ENCODE results near the gene LPO. TPM values are rescaled to one million over a fixed set of nuclear protein-coding genes. Genes with fewer than 3 reads are reported as not detected.
A peak's percentile ranks its signal among the peaks of the same experiment; 100 is the strongest.

The LPO gene
- total RNA-seq, 2 experiments from 2014 or later: not detected

DNA sequence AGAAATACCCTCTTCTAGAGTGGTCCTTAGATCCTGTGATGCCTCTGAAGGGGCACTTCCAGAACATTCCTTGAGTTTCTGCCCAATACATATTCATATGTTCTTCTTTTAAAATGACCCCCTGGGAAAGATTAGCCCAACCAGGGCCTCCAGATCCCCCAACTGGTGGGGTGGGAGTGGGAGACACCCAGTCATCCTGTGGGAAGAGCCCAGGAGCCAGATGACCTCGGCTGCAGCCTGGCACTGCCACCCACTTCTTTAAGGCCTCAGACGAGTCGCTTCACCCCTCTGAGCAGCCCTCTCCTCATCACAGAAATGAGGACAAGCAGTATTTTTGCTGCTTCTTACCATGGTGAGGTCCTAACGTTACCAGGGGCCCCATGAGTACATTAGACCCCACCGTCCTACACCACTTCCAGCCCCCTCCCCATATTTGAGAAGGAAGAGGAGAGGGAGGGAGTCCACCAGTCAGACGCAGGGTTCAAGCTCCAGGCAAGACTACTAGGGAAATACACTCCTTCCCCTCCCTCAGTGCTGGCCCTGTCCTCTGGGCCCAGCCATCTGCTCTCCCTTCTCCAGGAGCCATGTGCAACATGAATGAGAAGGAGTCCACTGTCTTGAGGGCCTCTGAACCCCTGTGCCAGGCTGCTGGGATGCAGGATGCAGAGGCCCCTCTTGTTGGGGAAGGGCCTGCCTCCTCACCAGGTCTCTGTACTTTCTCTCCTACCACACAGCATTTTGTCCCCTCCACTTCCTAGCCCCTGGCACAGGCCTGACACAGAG lies 30.6 kb downstream of the LPO start:
- ChIA-PET CTCF (no interaction called here), POLR2A (no interaction called here)
- Mint-ChIP-seq H3K4me3 (no peak overlapping the region), H3K36me3 (ENCODE audit: low read depth) (no peaks in the 10 kb centered on the region), H3K27ac (no peak overlapping the region), H3K27me3 (peaks cover 15% of the 10 kb centered on the region), H3K4me1 (ENCODE audit: low read depth) (no peaks in the 10 kb centered on the region), H3K9me3 (no peaks in the 10 kb centered on the region)
- no peak for DNase-seq
- no peak for ATAC-seq
- TF ChIP-seq CTCF (IDR thresholded peaks at IDR 0.05): no peak
- intact Hi-C loops (cut with micrococcal nuclease): no loop called here

DNA sequence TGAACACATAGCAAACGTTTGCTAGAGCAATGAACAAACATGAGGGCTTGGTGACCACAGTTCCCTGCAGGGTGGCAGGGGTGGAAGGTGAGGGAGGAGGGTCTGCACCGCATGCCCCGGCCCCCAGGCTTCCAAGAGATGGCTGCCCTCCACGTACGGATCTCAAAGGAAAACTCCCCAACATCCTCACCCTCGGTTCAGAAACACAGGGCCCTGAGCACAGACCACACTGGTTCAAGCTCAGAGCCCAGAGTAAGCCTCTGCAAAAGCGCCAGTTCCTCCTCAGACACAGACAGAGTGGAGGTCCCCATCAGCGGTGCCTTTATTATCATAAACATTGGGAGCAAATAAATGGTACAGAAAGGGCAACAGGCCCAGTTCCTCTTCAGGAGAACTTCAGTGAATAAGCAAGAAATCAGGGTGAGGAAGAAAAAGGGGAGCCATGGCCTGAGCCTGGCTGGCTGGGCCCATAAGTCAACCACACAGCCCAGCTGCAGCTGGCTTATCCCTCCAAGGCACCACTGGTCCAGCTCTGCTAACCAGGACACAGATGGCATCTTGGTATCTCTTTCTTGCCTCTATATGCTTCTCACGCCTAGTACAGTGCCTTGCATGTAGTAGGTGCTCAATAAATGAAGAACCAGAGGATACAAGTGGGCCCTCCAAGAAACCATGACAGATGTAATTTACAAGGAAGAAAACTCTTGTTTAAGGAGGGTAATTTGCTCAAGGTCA lies 31.3 kb downstream of the LPO start:
- Mint-ChIP-seq H3K27me3 (peaks cover 9% of the 10 kb centered on the region), H3K4me1 (ENCODE audit: low read depth) (no peaks in the 10 kb centered on the region), H3K4me3 (no peak overlapping the region), H3K9me3 (no peaks in the 10 kb centered on the region), H3K36me3 (ENCODE audit: low read depth) (no peaks in the 10 kb centered on the region), H3K27ac (no peak overlapping the region)
- POLR2A ChIA-PET: no interaction called here
- CTCF ChIA-PET: no interaction called here
- DNase-seq: no peak
- ATAC-seq: no peak
- intact Hi-C loops (cut with micrococcal nuclease): no loop called here
- TF ChIP-seq CTCF (IDR thresholded peaks at IDR 0.05): no peak

GRCh38 chr17:58270476-58271215 lies 32.3 kb downstream of the LPO start:
- Mint-ChIP-seq H3K9me3 (no peaks in the 10 kb centered on the region), H3K27ac (no peak overlapping the region), H3K4me3 (no peak overlapping the region), H3K4me1 (ENCODE audit: low read depth) (no peaks in the 10 kb centered on the region), H3K27me3 (peaks cover 7% of the 10 kb centered on the region), H3K36me3 (ENCODE audit: low read depth) (no peaks in the 10 kb centered on the region)
- CTCF ChIA-PET: interaction anchor here (1.5 kb wide), 1 partner anchor 21 kb away, joined by 6 read pairs; no protein-coding TSS in a partner anchor
- POLR2A ChIA-PET: interaction anchor here (0.8 kb wide), 1 partner anchor 15 kb away, joined by 3 read pairs; no protein-coding TSS in a partner anchor
- no peak for DNase-seq
- intact Hi-C loops (cut with micrococcal nuclease): no loop called here
- peak; percentile 36 for TF ChIP-seq CTCF (IDR thresholded peaks at IDR 0.05)
- peak; percentile 34 for ATAC-seq

GRCh38 chr17:58271216-58271931 lies 33.0 kb downstream of the LPO start:
- DNase-seq (no peak), ATAC-seq (no peak)
- H3K27ac Mint-ChIP-seq: no peak overlapping the region
- H3K4me3 Mint-ChIP-seq: no peak overlapping the region
- TF ChIP-seq CTCF (IDR thresholded peaks at IDR 0.05): no peak
- H3K36me3 Mint-ChIP-seq (ENCODE audit: low read depth): no peaks in the 10 kb centered on the region
- intact Hi-C loops (cut with micrococcal nuclease): no loop called here
- no peaks in the 10 kb centered on the region for H3K4me1 Mint-ChIP-seq (ENCODE audit: low read depth)
- H3K27me3 Mint-ChIP-seq: peaks cover 4% of the 10 kb centered on the region
- H3K9me3 Mint-ChIP-seq: no peaks in the 10 kb centered on the region
- CTCF ChIA-PET: interaction anchor here (1.5 kb wide), 1 partner anchor 22 kb away, joined by 6 read pairs; no protein-coding TSS in a partner anchor
- POLR2A ChIA-PET: interaction anchor here (0.5 to 0.8 kb wide), 2 partner anchors 16 to 89 kb away, joined by 3 read pairs; no protein-coding TSS in a partner anchor
